ENCODE results near the gene PGRMC2. TPM values are rescaled to one million over a fixed set of nuclear protein-coding genes. Genes with fewer than 3 reads are reported as not detected.
"Not testable (repeated sequence)": the region's sequence is repeated elsewhere in the genome, so short reads cannot be mapped to it uniquely, and the experiment has no call there.

Gene PGRMC2
- total RNA-seq, 1 donor from 2014 or later = 63.0 TPM

GRCh38 chr4:128267745-128268144 is 19.9 kb downstream of the PGRMC2 start:
- peaks cover 26% of the 10 kb centered on the region for H3K36me3 ChIP-seq
- no peaks in the 10 kb centered on the region for H3K27me3 ChIP-seq
- H3K9me3 ChIP-seq = peaks cover 4% of the 10 kb centered on the region
- no peak for DNase-seq
- ATAC-seq = no peak
- H3K4me1 ChIP-seq = no peaks in the 10 kb centered on the region
- intact Hi-C loops (cut with DNase I) = no loop called here
- no peak overlapping the region for H3K27ac ChIP-seq
- TF ChIP-seq CTCF (IDR thresholded peaks at IDR 0.05) = no peak
- H3K4me3 ChIP-seq = no peak overlapping the region

GRCh38 chr4:128267171-128267570 is 20.4 kb downstream of the PGRMC2 start:
- intact Hi-C loops (cut with DNase I) = not testable (repeated sequence)

GRCh38 chr4:128265550-128265949 is 22.1 kb downstream of the PGRMC2 start:
- H3K27me3 ChIP-seq; H3K4me3 ChIP-seq; ATAC-seq; H3K9me3 ChIP-seq; H3K27ac ChIP-seq; H3K36me3 ChIP-seq; intact Hi-C loops (cut with DNase I); H3K4me1 ChIP-seq; DNase-seq: not testable (repeated sequence)

More at GRCh38 chr4:128267171-128267570, 20.4 kb downstream of the PGRMC2 start:
- peaks cover 23% of the 10 kb centered on the region for H3K36me3 ChIP-seq
- not testable (repeated sequence) for DNase-seq, ATAC-seq, H3K27me3 ChIP-seq, H3K27ac ChIP-seq, H3K4me3 ChIP-seq, H3K9me3 ChIP-seq, H3K4me1 ChIP-seq

- H3K9me3 ChIP-seq; H3K4me3 ChIP-seq; DNase-seq; H3K27ac ChIP-seq; H3K27me3 ChIP-seq; H3K4me1 ChIP-seq; ATAC-seq; intact Hi-C loops (cut with DNase I); H3K36me3 ChIP-seq: not testable (repeated sequence)
Observed at GRCh38 chr4:128259889-128260288, 27.7 kb downstream of the PGRMC2 start.

GRCh38 chr4:128258166-128258565 is 29.4 kb downstream of the PGRMC2 start:
- H3K9me3 ChIP-seq; H3K4me3 ChIP-seq; H3K36me3 ChIP-seq; intact Hi-C loops (cut with DNase I); H3K27me3 ChIP-seq; DNase-seq; ATAC-seq; H3K27ac ChIP-seq; H3K4me1 ChIP-seq: not testable (repeated sequence)

GRCh38 chr4:128256539-128256938 is 31.1 kb downstream of the PGRMC2 start:
- no peak for DNase-seq
- no peaks in the 10 kb centered on the region for H3K9me3 ChIP-seq
- intact Hi-C loops (cut with DNase I) = no loop called here
- H3K36me3 ChIP-seq = no peaks in the 10 kb centered on the region
- H3K27me3 ChIP-seq = no peaks in the 10 kb centered on the region
- no peak for TF ChIP-seq CTCF (IDR thresholded peaks at IDR 0.05)
- no peak overlapping the region for H3K27ac ChIP-seq
- no peaks in the 10 kb centered on the region for H3K4me1 ChIP-seq
- H3K4me3 ChIP-seq = no peak overlapping the region
- no peak for ATAC-seq

- intact Hi-C loops (cut with DNase I) = no loop called here
- Histone ChIP-seq H3K27me3 (no peaks in the 10 kb centered on the region), H3K36me3 (no peaks in the 10 kb centered on the region), H3K4me1 (no peaks in the 10 kb centered on the region), H3K4me3 (no peak overlapping the region), H3K27ac (no peak overlapping the region), H3K9me3 (no peaks in the 10 kb centered on the region)
- DNase-seq (no peak), ATAC-seq (no peak)
- TF ChIP-seq CTCF (IDR thresholded peaks at IDR 0.05) = no peak
Observed at GRCh38 chr4:128255906-128256305, 31.7 kb downstream of the PGRMC2 start.

All from upper lobe of right lung (tissue), 1 donor.